HUDEP-2 (cell line): Measurements from ENCODE around the gene CMSS1.
"Not testable (repeated sequence)": the region's sequence is repeated elsewhere in the genome, so short reads cannot be mapped to it uniquely, and the experiment has no call there.

Experiments used
- DNase-seq, 76 experiments: peaks; one replicate each; lab custom pipeline; 2025; ENCODE audit not compliant: unreplicated experiment in 76 of 76; lab: John Stamatoyannopoulos, UW

CMSS1 gene

DNA sequence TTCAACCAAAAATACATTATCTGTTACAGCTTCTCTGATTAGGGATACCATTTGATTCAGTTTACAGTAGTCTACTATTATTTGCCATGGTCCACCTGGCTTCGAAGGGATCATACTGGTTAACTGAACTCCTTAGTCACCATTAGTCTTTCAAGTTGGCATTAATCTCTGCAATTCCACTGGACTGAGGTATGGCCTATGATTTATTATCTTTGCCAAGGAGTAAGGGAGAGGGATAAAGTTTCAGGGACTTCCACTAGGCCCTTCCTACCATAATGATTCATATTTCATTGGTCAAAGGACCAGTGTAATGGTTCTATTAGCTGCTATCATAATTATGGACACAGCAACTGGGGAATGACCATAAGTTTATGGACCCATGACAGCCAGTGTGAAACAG lies 7.3 kb upstream of the CMSS1 start:
- no peak for DNase-seq

DNA sequence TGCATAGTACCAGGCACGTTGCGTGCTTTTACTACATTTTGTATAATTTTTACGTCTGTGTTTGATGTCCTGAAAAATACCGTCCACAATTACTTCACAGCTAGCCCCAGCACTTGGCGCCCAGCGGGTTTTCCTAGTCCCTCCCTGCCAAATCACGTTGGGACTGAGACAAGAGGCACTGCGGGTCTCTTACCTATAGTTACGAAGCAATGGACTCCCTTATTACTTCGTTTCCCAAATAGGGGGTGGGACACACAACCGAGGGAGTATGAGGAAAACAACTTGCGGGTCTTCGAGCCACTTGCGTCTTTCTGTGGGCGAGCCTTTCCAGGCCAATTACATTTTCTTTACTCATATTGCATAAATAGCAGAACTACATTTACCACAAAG lies 620 bp upstream of the CMSS1 start:
- peak in 17 of 76 experiments; percentile 1 to 57 (median 12) for DNase-seq

DNA sequence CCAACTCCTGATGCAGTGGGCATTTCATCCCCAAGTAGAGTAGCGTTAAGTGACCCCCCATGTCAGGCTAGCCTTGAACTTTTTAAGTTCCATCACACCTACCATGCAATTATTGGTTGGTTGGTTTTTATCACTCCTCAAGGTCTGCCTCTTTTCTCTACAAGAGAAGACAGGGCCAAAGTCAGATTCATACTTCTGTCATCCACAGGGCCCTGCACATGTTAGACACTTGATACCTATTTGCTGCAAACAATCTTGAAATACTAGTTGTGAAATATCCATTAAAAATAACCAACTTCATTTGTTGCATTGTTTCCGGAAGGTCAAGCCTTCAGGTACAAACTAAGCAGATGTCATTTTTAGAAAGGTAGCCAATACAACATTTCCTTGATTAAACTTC lies 1.2 kb downstream of the CMSS1 start:
- no peak for DNase-seq

DNA sequence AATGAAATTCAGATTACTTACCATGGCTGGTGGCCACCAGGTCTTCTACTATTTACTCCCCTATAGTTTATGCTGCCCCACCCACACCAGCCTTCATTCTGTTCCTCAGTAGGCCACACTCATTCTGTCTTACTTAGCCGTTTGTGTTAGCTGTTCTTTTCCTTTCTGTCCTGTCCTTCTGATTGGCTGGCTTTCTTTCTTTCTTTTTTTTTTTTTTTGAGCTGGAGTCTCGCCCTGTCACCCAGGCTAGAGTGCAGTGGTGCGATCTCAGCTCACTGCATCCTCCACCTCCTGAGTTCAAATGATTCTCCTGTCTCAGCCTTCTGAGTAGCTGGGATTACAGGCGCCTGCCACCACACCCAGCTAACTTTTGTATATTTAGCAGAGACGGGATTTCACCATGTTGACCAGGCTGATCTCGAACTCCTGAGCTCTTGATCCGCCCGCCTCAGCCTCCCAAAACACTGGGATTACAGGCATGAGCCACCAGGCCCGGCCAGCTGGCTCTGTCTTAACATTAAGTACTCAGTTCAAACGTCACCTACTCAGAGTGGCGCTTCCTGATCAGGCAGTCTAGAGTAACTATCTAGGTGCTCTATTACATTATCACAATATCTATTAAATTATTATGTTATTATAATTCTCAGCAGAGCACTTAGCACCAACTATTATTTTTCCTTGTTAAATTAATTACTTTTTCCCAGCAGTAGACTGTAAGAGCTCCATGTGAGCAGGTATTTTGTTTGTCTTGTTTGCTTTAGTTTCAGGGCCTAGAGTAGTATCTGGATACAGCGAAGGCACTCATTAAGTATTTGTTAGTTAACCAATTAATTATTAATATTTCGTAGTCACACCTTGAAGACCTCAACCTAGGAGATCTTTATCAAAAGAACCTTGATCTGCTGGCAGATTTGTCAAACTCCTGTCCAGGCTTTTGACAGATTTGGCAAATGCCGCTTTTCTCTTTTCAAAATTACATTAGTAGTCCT lies 6.4 kb downstream of the CMSS1 start:
- peak in 7 of 76 experiments; percentile 5 to 48 (median 7) for DNase-seq

DNA sequence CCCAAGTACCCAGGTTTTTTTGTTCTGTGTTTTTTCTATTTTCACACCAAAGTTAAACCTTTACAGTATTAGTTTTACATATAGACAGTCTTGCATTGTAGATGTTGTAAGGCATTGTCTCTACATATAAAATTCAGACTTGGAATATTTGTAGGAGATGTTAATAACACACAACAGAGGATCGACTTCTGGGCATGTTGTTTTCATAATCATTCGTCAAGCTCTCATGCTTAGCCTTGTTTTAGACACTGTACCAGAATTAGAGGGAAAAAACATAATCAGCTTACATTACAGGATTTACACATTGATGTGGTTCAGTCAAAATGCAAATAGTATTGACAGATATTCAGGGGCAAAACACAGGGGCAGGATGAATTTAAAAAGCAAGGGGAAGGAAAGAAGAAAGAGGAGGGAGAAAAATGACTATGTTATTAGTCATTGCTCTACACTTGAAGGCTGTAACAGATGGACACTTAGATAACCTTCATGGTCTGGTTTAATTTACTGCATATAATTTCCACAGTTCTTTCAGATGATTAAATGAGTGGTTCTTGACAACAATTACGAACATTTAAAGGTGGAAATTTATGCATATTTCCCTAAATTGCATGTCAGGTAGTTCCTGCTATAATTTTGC lies 7.5 kb downstream of the CMSS1 start:
- peak in 20 of 76 experiments; percentile 2 to 64 (median 34) for DNase-seq

DNA sequence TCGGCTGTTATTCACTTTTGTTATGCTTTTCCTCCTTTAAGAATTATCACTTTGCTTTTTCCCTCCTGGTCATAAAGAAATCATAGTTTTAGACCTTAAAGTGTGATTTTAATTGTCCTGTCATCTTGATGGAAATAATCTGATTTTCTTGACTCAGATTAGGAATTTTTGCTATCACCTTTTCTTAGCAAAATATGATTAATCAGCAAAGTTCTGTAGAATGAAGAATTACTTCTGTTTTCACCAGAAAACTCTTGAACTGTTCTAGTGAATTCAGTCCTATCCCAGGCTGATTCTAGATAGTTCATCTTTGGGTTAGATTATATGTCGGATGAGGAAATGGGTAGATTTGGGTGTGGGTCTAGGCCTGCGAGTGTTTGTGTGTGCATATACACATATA lies 12.2 kb downstream of the CMSS1 start:
- DNase-seq, result no peak

DNA sequence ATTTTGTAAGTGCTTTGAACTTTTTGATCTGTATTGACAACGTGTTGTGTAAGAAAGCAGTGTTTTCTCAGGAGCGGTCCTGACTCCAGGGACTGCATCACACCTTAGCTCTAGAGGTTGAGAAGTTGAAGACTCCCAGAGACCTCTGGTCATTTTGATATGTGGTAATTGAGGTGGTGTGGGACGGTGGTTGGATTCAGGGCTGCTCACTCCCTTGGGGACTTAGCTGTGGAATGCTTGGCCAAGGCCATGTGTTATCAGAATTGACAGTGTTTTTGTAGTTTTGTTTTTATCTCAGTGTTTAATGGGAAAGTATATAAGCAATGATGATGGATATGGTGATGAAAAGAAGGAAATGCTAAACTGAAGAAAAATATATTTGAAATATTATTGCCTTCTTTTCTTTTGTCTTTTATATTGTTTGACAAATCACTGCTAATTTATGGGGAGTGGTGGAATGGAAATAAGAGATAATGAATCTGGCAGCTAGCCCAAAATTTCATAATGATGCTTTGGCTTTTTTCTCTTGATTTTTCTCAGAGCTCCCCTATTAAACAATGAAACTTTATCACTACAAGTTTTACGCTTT lies 16.0 kb downstream of the CMSS1 start:
- DNase-seq, result peak in 1 of 76 experiments; percentile 3

DNA sequence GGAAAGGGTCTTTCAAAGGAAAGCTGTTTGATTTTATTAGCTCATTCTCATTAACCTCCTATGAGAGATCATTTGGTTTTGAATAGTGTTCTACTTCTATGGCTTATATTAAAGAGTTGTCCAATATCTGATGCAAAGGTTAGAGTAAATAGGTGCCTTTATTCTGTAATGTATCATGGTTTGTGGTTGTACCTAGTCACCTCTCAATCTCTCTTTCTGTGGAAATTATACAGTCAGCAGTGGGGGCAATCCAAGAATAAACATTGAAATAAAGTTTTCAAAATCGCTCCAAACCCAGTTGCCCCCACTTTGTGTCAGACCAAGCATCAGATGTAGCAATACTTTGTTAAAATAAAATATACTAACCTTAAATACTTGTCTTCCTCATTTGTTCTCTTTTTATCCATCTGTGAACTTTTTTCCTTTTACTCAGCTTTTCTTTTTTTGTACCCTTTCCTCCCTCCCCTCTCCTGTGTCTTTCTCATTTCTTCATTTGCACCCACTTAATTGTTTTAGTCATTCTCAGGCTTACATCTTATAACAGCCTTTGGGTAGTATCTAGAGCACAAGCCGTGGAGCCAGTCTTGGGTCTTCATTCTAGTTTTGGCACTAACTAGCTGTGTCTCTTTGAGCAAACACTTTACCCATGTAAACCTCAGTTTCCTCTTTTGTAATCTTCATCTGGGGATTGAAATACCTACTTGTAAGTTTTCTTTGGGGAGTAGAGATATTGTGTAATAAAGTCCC lies 16.7 kb downstream of the CMSS1 start:
- DNase-seq, result no peak

DNA sequence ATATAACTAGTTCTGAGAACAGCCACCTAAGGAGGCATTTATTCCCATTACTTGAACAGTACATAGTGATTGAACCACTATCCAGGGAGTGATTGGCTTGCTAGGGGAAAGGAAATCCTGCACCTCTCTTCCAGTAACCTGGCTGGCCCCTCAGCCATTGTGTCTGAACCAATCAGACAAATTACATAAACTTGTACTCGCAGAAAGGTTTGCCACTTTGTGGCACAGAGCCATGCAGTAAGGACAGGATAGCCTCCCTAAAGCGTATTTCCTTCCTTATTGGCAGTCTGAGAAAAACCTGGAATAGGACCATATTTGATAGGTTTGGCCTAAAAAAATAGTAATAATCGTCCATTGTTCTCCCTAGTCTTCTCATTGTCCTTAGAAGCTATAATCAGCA lies 19.0 kb downstream of the CMSS1 start:
- DNase-seq, result no peak

DNA sequence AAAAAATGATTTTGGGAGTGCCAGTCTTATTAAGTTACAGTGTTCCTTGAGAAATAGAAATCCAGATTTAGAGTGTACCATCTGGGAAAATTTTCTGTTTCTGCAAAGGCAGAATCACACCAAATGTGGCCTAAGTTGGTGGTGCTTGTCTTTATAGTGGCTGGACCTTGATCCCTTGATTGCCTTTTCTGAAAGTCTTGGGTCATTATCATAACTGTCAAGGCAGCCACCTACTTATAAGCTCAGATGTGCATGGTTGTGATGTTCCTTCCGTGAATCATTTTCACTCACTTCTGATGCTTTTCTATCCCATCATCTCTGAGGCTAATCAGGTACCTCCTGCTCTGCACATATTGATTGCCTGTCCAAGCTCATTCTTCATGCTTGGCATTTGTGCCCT lies 20.1 kb downstream of the CMSS1 start:
- DNase-seq, result no peak

DNA sequence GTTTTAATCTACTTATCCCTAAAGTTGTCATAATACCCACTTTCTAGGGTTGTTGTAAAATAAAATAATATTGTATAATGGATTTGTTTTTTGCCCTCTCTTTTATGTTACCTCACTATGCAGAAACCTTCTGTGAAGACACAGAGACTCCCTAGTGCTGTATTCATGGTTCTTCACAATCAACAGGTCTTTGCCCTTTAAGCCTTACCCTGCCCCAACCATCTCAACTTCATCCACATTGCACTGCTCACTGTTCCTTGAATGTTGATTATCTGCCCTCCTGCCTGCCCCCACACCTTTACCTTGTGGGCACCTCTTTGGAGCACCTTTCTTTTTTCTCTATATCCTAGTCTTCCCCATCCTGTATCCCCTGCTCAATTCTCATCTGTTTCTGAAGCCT lies 21.1 kb downstream of the CMSS1 start:
- DNase-seq, result no peak

DNA sequence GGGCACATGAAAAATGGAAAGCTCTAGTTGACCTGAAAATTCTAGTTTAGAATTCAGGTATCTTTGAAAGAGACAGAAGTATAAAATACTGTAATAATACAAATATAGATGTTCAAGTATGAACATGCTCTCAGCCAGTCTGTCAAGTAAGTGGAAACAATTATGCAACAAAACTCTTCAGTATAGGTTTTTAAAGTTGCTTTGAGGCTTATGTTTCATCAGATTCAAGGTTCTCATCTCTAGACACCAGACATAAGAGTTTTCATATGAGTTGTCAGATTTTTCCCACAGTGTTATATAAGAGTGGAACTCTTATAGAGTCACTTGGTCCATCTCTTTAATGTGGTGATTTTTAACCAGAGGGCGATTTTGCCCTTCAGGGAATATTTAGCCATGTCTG lies 22.0 kb downstream of the CMSS1 start:
- DNase-seq, result no peak

DNA sequence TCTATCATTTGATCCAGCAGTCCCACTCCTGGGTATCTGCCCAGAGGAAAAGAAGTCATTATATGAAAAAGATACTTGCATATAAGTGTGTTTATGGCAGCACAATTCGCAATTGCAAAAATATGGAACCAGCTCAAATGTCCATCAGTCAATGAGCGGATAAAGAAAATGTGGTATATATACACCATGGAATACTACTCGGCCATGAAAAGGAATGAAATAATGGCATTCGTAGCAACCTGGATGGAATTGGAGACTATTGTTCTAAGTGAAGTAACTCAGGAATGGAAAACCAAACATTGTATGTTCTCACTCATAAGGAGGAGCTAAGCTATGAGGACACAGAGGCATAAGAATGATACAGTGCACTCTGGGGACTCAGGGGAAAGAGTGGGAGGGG lies 24.3 kb downstream of the CMSS1 start:
- DNase-seq, result not testable (repeated sequence)

DNA sequence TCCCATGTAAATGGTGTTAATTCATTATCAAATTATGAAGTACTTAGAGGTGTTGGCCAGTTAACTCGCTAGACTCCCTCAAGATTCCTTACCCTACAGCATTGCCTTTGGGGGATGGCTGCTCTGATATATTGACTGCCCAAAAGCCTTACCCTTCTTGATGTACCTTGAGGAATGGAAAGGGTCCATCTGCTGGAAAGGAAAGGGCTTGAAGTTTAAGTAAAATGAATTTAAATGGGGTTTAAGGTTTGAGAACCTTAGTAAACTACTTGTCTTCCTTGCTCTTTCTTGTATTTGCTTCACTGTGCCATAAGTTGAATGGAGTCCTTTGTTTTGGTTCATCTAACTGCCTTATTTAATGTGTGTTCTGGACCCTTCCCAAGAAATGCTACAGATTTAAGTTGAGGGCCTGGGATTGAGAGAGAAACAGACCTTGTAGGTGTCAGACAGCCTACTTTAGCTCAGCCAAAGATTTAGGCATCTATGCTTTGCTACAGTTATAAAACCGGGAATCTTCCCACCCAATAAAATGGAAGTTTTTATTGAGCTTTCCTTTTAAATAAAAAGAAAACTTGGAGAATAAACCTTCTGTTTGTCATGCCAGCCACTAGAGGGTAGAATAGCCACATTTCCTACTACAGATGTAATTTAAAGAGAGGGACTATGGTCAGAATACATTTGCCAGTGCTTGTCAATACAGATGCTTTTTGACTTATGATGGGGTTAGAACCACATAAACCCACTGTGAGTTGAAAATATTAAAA lies 25.3 kb downstream of the CMSS1 start:
- DNase-seq, result peak in 8 of 76 experiments; percentile 4 to 23 (median 10)

DNA sequence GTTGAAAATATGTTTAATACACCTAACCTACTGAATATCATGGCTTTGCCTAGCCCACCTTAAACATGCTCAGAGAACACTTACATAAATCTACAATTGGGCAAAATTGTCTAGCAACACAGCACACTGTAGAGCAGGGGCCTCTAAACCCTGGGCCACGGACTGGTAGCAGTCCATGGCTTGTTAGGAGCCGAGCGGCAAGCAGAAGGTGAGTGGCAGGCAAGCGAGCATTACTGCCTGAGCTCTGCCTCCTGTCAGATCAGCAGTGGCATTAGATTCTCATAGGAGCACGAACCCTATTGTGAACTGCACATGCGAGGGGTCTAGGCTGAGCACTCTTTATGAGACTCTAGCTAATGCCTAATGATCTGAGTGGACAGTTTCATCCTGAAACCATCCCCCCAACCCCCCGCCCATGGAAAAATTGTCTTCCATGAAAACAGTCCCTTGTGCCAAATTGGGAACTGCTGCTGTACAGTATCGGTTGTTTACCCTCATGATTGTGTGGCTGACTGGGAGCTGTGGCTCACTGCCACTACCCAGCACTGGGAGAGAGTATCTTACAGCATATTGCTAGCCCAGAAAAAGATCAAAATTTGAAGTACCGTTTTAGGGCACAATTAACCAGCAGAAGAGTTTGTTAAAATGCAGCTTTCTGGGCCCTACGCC lies 26.1 kb downstream of the CMSS1 start:
- no peak for DNase-seq

DNA sequence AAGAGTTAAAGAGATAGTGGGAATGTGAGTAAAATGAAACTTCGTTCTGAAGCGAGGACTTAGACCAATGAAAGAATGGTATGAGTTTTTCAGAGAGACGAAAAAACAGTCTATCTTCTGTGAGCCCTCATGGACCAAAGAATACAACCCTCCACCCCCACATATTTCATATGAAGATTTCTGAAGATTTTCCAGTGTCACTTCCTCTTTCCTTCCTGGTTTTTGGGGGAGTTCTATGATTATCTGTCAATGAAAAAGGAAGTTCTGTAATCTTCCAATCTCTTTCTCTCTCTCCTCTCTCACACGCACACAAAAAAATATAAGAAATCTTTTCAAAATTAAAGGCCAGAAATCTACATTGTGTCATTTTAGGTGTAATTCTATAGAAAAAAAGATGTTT lies 27.7 kb downstream of the CMSS1 start:
- DNase-seq, result no peak

DNA sequence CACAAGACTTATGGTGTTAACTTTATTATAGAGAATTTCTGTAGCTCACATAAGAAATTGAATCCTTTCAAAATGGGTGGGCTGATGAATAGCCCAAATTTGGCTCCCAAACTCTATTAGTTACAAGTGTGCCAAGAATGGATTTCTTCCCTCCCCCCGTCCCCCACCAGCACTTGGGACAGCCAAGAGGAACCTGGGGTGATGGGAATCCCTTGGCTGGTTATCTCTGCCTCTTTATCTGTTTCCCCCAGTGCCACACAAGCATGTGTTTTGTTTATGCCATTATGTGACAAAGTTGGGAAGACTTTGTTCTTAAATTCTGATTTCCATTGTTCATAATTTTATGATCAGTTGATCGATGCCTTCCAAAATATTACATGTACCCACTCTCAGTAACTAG lies 28.3 kb downstream of the CMSS1 start:
- peak in 4 of 76 experiments; percentile 6 to 15 (median 12) for DNase-seq

DNA sequence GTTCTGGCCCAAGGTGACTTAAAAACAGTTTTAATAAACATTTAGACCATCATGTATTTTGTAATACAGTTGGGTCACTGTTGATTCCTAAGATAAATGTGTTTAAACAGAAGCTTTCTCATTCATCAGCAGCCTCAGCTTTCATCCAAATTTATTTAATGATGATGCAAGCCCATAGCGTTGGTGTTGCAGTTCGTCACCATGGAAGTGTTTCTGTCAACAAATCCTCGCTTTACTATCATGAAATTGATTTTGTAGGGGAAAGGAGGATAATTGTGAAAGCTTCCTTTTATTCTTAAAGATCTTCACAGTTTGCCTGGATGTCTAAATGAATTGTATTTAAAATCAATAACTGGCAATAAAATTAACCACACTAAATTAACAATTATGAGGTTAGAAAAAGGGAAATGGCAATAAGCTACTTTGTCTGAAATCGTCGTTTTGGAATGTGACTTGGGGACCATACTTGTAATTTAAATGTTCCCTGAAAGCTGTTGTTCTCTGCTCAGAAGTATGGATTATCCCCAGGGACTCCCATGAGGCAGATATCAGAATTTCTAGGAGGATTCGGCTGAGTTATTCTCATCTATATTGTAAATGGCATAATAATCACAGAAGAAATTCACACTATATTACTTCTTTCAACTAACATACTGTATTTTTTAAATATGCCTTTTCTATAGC lies 29.0 kb downstream of the CMSS1 start:
- no peak for DNase-seq

DNA sequence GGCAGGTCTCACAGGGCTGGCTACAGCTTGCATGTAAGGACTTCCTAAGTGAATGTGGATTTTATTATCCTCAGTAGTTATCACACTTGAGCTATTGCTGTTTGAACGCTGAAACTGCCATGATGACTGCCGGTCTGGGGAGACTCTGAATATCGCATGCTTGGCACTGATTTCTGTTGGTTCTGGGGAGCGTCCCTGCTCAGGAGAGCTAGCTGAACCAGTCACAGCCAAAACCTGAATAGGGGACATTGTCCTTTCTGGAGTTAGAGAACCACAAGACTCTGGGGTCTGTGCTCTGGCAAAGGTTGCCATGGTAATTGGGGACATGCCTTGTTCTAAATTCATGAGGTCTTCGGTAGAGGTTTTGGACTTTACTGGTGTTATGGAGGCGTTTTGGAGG lies 30.8 kb downstream of the CMSS1 start:
- DNase-seq, result no peak
